ENCODE data around the gene UBASH3B.
A peak's percentile ranks its signal among the peaks of the same experiment; 100 is the strongest.

- peak; percentile 95 for TF ChIP-seq CTCF (conservative IDR thresholded peaks at IDR 0.05)
- TF ChIP-seq EZH2 (IDR thresholded peaks at IDR 0.05; ENCODE audit: low read depth): no peak
Measured at GRCh38 chr11:122781378-122782195, 126.1 kb downstream of the UBASH3B start.

Measured in PC-9 (cell line).